Measurements from ENCODE around the gene LRRFIP2. TPM values are rescaled to one million over a fixed set of nuclear protein-coding genes. Genes with fewer than 3 reads are reported as not detected.

The LRRFIP2 gene
- total and polyA plus RNA-seq, 11 donors = 67.7 to 161 (median 112) TPM

DNA sequence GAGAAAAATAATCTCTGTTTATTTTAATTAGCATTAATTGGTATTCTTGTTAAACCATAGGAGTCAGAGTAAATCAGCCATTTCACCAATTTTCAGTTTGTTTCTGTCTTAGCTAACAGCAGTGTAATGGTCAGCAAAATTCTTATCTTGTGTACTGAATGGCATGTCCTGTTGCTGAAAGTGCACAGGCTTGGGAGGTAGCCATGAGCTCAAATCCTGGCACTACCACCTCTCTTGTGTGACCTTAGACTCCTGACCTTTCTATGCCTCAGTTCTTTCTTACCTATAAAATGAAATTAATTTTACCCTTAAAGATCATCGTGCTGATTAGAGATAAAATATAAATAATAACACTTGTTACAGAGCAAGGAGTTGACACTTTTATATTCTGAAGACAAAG is 145.3 kb downstream of the LRRFIP2 start:
- no peak overlapping the region for H3K4me3 ChIP-seq
- ATAC-seq (peak; percentile 72 to 81 (median 75)), DNase-seq (peak in 3 of 5 donors; percentile 23 to 65 (median 56))
- intact Hi-C loops (cut with DNase I) = no loop called here
- WGBS, 4 donors = 87 to 95% (median 89%) methylated on average over 1 of the region's 1 CpG
- H3K36me3 ChIP-seq = peaks cover 0 to 85% (median 57%) of the 10 kb centered on the region in 9 donors
- peaks cover 0 to 74% (median 55%) of the 10 kb centered on the region in 12 donors for H3K4me1 ChIP-seq
- TF ChIP-seq, protein P1, sequence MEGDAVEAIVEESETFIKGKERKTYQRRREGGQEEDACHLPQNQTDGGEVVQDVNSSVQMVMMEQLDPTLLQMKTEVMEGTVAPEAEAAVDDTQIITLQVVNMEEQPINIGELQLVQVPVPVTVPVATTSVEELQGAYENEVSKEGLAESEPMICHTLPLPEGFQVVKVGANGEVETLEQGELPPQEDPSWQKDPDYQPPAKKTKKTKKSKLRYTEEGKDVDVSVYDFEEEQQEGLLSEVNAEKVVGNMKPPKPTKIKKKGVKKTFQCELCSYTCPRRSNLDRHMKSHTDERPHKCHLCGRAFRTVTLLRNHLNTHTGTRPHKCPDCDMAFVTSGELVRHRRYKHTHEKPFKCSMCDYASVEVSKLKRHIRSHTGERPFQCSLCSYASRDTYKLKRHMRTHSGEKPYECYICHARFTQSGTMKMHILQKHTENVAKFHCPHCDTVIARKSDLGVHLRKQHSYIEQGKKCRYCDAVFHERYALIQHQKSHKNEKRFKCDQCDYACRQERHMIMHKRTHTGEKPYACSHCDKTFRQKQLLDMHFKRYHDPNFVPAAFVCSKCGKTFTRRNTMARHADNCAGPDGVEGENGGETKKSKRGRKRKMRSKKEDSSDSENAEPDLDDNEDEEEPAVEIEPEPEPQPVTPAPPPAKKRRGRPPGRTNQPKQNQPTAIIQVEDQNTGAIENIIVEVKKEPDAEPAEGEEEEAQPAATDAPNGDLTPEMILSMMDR (IDR thresholded peaks at IDR 0.05) = no peak
- TF ChIP-seq POLR2A (IDR thresholded peaks at IDR 0.05) = no peak
- peaks cover 0 to 9% (median 0%) of the 10 kb centered on the region in 12 donors for H3K9me3 ChIP-seq
- no peaks in the 10 kb centered on the region for H3K27me3 ChIP-seq
- peak overlapping the region; percentile 27 to 87 (median 71) for H3K27ac ChIP-seq

DNA sequence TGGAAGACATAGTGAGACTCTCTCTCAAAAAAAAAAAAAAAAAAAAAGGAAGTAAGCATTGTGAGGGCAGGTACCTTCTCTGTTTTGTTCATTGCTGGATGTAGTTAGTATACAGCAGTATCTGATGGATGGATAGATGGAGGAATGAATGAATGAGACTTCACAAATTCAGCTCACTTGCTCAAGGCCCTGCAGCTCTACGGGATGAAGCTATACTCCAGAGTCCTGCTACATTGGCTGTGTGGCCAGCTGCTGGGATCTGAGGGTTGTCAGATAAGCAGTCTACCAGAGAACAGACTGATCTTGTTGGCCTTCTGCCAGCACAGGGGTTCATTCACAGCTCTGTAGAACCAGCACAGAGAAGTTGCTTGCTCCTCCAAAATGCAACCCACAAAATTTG is 146.1 kb downstream of the LRRFIP2 start:
- 8 to 36% (median 18%) methylated on average over 1 of the region's 1 CpG for WGBS, 4 donors
- peak overlapping the region; percentile 27 to 87 (median 71) for H3K27ac ChIP-seq
- peaks cover 0 to 9% (median 0%) of the 10 kb centered on the region in 12 donors for H3K9me3 ChIP-seq
- peaks cover 0 to 78% (median 55%) of the 10 kb centered on the region in 12 donors for H3K4me1 ChIP-seq
- H3K36me3 ChIP-seq = peaks cover 0 to 85% (median 57%) of the 10 kb centered on the region in 9 donors
- no peaks in the 10 kb centered on the region for H3K27me3 ChIP-seq
- DNase-seq (peak in 4 of 5 donors; percentile 67 to 92 (median 80)), ATAC-seq (peak; percentile 68 to 87 (median 80))
- no peak overlapping the region for H3K4me3 ChIP-seq
- TF ChIP-seq, protein P1 (IDR thresholded peaks at IDR 0.05) = no peak
- TF ChIP-seq POLR2A (IDR thresholded peaks at IDR 0.05) = no peak
- intact Hi-C loops (cut with DNase I) = no loop called here

DNA sequence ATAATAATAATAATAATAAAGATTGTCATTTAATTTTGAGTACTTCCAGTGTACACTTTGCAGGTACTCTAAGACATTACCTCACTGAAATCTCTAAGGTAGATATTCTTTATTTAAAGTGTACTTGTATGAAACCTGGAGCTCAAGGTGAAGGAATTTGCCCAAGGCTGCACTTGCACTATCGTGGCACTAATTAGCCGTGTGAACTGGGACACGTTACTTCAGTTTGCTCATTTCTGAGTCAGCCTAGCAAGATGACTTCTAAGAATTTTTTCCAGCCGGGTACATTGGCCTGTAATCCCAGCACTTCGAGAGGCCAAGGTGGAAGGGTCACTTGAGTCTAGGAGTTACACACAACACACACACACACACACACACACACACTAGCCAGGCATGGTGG is 147.5 kb downstream of the LRRFIP2 start:
- no peaks in the 10 kb centered on the region for H3K27me3 ChIP-seq
- H3K9me3 ChIP-seq = peaks cover 0 to 9% (median 0%) of the 10 kb centered on the region in 12 donors
- intact Hi-C loops (cut with DNase I) = no loop called here
- 61 to 77% (median 70%) methylated on average over 5 of the region's 5 CpGs for WGBS, 4 donors
- DNase-seq = no peak
- peak overlapping the region in 6 of 12 donors; percentile 22 to 87 (median 64) for H3K27ac ChIP-seq
- TF ChIP-seq, protein P1 (IDR thresholded peaks at IDR 0.05) = no peak
- no peak for TF ChIP-seq POLR2A (IDR thresholded peaks at IDR 0.05)
- no peak overlapping the region for H3K4me3 ChIP-seq
- H3K36me3 ChIP-seq = peaks cover 0 to 89% (median 62%) of the 10 kb centered on the region in 9 donors
- ATAC-seq = no peak
- peaks cover 0 to 67% (median 50%) of the 10 kb centered on the region in 12 donors for H3K4me1 ChIP-seq

DNA sequence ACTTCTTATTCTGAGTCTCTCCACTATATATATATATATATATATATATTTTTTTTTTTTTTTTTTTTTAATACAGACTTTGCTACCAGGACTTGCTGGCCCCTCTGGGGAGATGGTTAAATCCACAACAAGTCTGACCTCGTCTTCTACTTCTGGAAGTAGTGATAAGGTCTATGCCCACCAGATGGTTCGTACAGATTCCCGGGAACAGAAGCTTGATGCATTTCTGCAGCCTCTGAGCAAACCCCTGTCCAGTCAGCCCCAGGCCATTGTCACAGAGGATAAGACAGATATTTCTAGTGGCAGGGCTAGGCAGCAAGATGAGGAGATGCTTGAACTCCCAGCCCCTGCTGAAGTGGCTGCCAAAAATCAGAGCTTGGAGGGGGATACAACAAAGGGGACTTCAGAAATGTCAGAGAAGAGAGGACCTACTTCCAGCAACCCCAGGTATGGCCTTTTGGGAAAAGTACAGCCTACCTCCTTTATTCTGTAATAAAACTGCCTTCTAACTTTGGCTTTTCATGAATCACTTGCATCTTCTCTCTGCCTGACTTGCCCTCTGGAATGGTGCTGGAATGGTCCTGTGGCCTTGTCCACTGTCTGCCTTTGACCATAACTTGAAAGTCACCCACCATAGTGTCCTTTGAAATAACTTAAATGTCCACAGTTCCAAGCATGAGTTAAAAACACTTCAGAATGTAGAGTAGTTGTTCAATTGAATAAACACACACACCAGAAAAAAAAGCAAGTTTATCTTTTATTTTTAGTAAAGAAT is 148.6 kb downstream of the LRRFIP2 start:
- peaks cover 0 to 56% (median 42%) of the 10 kb centered on the region in 12 donors for H3K4me1 ChIP-seq
- intact Hi-C loops (cut with DNase I) = loop anchor here in 2 of 10 donors (2.0 kb wide), 1 partner anchor 187 kb away; no protein-coding TSS in a partner anchor
- WGBS, 4 donors = 83 to 89% (median 86%) methylated on average over 3 of the region's 3 CpGs
- peak overlapping the region in 7 of 12 donors; percentile 21 to 81 (median 49) for H3K27ac ChIP-seq
- no peaks in the 10 kb centered on the region for H3K27me3 ChIP-seq
- no peak for TF ChIP-seq POLR2A (IDR thresholded peaks at IDR 0.05)
- TF ChIP-seq, protein P1 (IDR thresholded peaks at IDR 0.05) = no peak
- no peak overlapping the region for H3K4me3 ChIP-seq
- H3K9me3 ChIP-seq = peaks cover 0 to 9% (median 0%) of the 10 kb centered on the region in 12 donors
- no peak for DNase-seq
- no peak for ATAC-seq
- H3K36me3 ChIP-seq = peaks cover 0 to 90% (median 71%) of the 10 kb centered on the region in 9 donors

Measured in heart left ventricle (tissue), 16 donors.